Gastroesophageal sphincter (tissue), 4 donors: Measurements from ENCODE around the gene MYH7. TPM values are rescaled to one million over a fixed set of nuclear protein-coding genes. Genes with fewer than 3 reads are reported as not detected.

ENCODE experiments used
- ATAC-seq: fragments of 150-250 bp; one replicate; pipeline ENCODE4 v1.9.1; 2016; ENCODE audit warnings: mild to moderate bottlenecking, moderate library complexity
- H3K27ac ChIP-seq, 4 donors: fragments of 200-600 bp; sonication (generic) in 3 of 4; 1 replicate in 3 of 4; 2 replicates in 1 of 4; pipeline ENCODE4 v1.5.1; 2016 to 2019
- H3K27me3 ChIP-seq: fragments of 200-600 bp; sonication (generic); one replicate; pipeline ENCODE4 v1.5.1; 2019
- H3K36me3 ChIP-seq, 2 donors: fragments of 200-600 bp; sonication (generic); one replicate each; pipeline ENCODE4 v1.5.1; 2019; ENCODE audit warnings: control low read depth in 1 of 2
- H3K4me1 ChIP-seq, 3 donors: fragments of 200-600 bp; sonication (generic); 1 replicate in 2 of 3; 2 replicates in 1 of 3; pipeline ENCODE4 v1.5.1; 2016 to 2019; ENCODE audit warnings: control low read depth in 2 of 3
- H3K4me3 ChIP-seq, 2 donors: fragments of 200-600 bp; sonication (generic); one replicate each; pipeline ENCODE4 v1.5.1; 2019; ENCODE audit warnings: mild to moderate bottlenecking in 1 of 2, moderate library complexity in 1 of 2
- H3K9me3 ChIP-seq, 3 donors: fragments of 200-600 bp; sonication (generic); one replicate each; pipeline ENCODE4 v1.5.1; 2017 to 2019; ENCODE audit warnings: control low read depth in 2 of 3
- CTCF ChIP-seq, 4 experiments: fragments of 200-600 bp in 2 of 4; fragments of 450-650 bp in 2 of 4; sonication (generic) in 1 of 4; IDR thresholded peaks; one replicate each; pipeline ENCODE4 v1.5.1; 2017 to 2019; ENCODE audit warnings: antibody characterized with exemption in 4 of 4, mild to moderate bottlenecking in 2 of 4, moderate library complexity in 2 of 4
- EP300 ChIP-seq: sonication (generic); formaldehyde crosslinking; IDR thresholded peaks from one replicate; pipeline ENCODE4 v1.6.1; 2017; ENCODE audit warnings: antibody characterized with exemption, mild to moderate bottlenecking
- POLR2A ChIP-seq, 2 donors: fragments of 450-650 bp; IDR thresholded peaks; one replicate each; pipeline ENCODE4 v1.6.1; 2017; ENCODE audit warnings: antibody characterized with exemption in 2 of 2, mild to moderate bottlenecking in 2 of 2, moderate library complexity in 1 of 2
- POLR2AphosphoS5 ChIP-seq: sonication (generic); formaldehyde crosslinking; IDR thresholded peaks from one replicate; pipeline ENCODE4 v1.6.1; 2017; ENCODE audit warnings: antibody characterized with exemption
- WGBS, 2 donors: methylation state at CpG; one replicate each; pipeline ENCODE4 v1.1.5; 2018; ENCODE audit warnings: low coverage in 1 of 2; 5-methylcytosine and 5-hydroxymethylcytosine counted together
- total RNA-seq, 4 donors: library from RNA; depleted of rRNA; stranded (reverse); fragments of >200 nt; gene quantifications; one replicate each; pipeline ENCODE4 v1.1.0, GENCODE V29; 2016

Gene MYH7
- total RNA-seq, 4 donors from 2014 or later, result not detected

GRCh38 chr14:23433457-23433856, 2.0 kb downstream of the MYH7 start:
- 65 to 70% methylated on average over 2 to 9 of the region's 10 CpGs for WGBS, 2 donors
- peaks cover 7% of the 10 kb centered on the region for H3K27me3 ChIP-seq
- H3K4me1 ChIP-seq, result peaks cover 0 to 20% (median 0%) of the 10 kb centered on the region in 3 donors
- no peak overlapping the region for H3K4me3 ChIP-seq
- TF ChIP-seq POLR2A (IDR thresholded peaks at IDR 0.05) (no peak), POLR2AphosphoS5 (no peak), CTCF (IDR thresholded peaks at IDR 0.05) (no peak), EP300 (no peak)
- no peaks in the 10 kb centered on the region for H3K36me3 ChIP-seq
- H3K27ac ChIP-seq, result no peak overlapping the region
- ATAC-seq, result no peak
- H3K9me3 ChIP-seq, result no peaks in the 10 kb centered on the region

GRCh38 chr14:23432946-23433345, 2.5 kb downstream of the MYH7 start:
- Histone ChIP-seq H3K9me3 (no peaks in the 10 kb centered on the region), H3K27ac (no peak overlapping the region)
- TF ChIP-seq POLR2AphosphoS5 (no peak), CTCF (IDR thresholded peaks at IDR 0.05) (no peak), POLR2A (IDR thresholded peaks at IDR 0.05) (no peak), EP300 (no peak)

GRCh38 chr14:23432102-23432925, 3.1 kb downstream of the MYH7 start:
- Histone ChIP-seq H3K27me3 (peaks cover 7% of the 10 kb centered on the region), H3K4me3 (no peak overlapping the region), H3K36me3 (no peaks in the 10 kb centered on the region), H3K9me3 (no peaks in the 10 kb centered on the region), H3K4me1 (peaks cover 0 to 12% (median 0%) of the 10 kb centered on the region in 3 donors), H3K27ac (no peak overlapping the region)
- no peak for ATAC-seq
- 81% methylated on average over 11 of the region's 17 CpGs for WGBS, 2 donors
- TF ChIP-seq EP300 (no peak), POLR2A (IDR thresholded peaks at IDR 0.05) (no peak), POLR2AphosphoS5 (no peak), CTCF (IDR thresholded peaks at IDR 0.05) (no peak)

More at GRCh38 chr14:23432946-23433345, 2.5 kb downstream of the MYH7 start:
- ATAC-seq, result no peak
- peaks cover 0 to 15% (median 0%) of the 10 kb centered on the region in 3 donors for H3K4me1 ChIP-seq
- WGBS, 2 donors, result 56 to 89% methylated on average over 1 to 7 of the region's 10 CpGs
- H3K4me3 ChIP-seq, result no peak overlapping the region
- peaks cover 7% of the 10 kb centered on the region for H3K27me3 ChIP-seq
- no peaks in the 10 kb centered on the region for H3K36me3 ChIP-seq

DNA sequence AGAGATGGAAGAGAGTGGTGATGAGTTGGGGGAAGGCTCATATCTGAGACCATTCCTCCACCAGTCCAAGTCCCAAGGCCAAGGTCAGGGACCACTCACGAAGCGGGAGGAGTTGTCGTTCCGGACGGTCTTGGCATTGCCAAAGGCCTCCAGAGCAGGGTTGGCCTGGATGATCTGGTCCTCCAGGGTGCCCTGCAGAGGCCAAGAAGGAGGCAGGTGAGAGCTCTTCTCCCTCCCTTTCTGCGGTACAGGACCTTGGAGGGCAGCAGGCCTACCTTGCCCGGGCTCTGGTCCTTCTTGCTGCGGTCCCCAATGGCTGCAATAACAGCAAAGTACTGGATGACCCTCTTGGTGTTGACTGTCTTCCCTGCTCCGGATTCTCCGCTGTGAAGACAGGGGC, 4.0 kb downstream of the MYH7 start:
- Histone ChIP-seq H3K9me3 (no peaks in the 10 kb centered on the region), H3K36me3 (no peaks in the 10 kb centered on the region), H3K4me1 (peaks cover 0 to 5% (median 0%) of the 10 kb centered on the region in 3 donors), H3K4me3 (no peak overlapping the region), H3K27ac (no peak overlapping the region), H3K27me3 (peaks cover 7% of the 10 kb centered on the region)
- ATAC-seq, result no peak
- TF ChIP-seq POLR2AphosphoS5 (no peak), EP300 (no peak), POLR2A (IDR thresholded peaks at IDR 0.05) (no peak), CTCF (IDR thresholded peaks at IDR 0.05) (no peak)
- whole genome bisulfite sequencing, 2 donors, result 92% methylated on average over 2 of the region's 10 CpGs; no CpG with 5 or more reads in 1 of the 2 donors

DNA sequence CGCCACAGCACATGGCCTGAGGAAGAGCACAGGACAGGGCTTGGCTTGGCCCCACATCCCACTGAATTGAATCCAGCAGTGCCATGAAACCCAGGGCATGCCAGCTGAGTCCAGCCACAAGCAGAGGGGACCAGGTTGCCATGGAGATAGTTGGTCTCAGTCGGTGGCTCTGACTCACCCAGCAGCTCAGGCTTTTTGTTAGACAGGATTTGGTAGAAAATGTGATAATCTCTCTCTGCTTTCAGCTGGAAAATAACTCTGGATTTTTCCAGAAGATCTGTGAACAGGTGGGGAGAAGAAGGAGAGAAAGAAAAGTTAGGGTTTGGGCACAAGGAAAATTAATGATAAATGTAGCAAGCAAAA, 4.8 kb downstream of the MYH7 start:
- Histone ChIP-seq H3K36me3 (no peaks in the 10 kb centered on the region), H3K4me1 (no peaks in the 10 kb centered on the region), H3K4me3 (no peak overlapping the region), H3K27me3 (peaks cover 7% of the 10 kb centered on the region), H3K27ac (no peak overlapping the region), H3K9me3 (no peaks in the 10 kb centered on the region)
- TF ChIP-seq EP300, result no peak
- no peak for TF ChIP-seq CTCF (IDR thresholded peaks at IDR 0.05)
- TF ChIP-seq POLR2A (IDR thresholded peaks at IDR 0.05), result no peak
- TF ChIP-seq POLR2AphosphoS5, result no peak
- no peak for ATAC-seq
- WGBS, 2 donors, result 25 to 60% methylated on average over 1 to 2 of the region's 2 CpGs
